Neural cell (in vitro differentiated cells): ENCODE measurements around the gene IFIH1. TPM values are rescaled to one million over a fixed set of nuclear protein-coding genes. Genes with fewer than 3 reads are reported as not detected.

Source experiments
- H2AFZ ChIP-seq: fragments of 200-600, 300-800 bp; sonication (generic), shearing (Covaris generic); 2 replicates; pipeline ENCODE4 v1.6.0; 2014; ENCODE audit warnings: low read depth, mild to moderate bottlenecking, antibody characterized with exemption, low read length, moderate library complexity
- H3F3A ChIP-seq: fragments of 200-600 bp; shearing (Covaris generic); 2 replicates; pipeline ENCODE4 v1.6.1; 2016; ENCODE audit warnings: mild to moderate bottlenecking, moderate library complexity, mixed read lengths, antibody characterized with exemption, low read length; ENCODE audit not compliant: insufficient read depth, poor library complexity, severe bottlenecking
- H3K27ac ChIP-seq: fragments of 200-600, 300-800 bp; sonication (generic), shearing (Covaris generic); 2 replicates; pipeline ENCODE4 v1.5.1; 2014; ENCODE audit warnings: mild to moderate bottlenecking, low read length, moderate library complexity
- H3K27me3 ChIP-seq: fragments of 300-800, 200-600 bp; sonication (generic), shearing (Covaris generic); 2 replicates; pipeline ENCODE4 v1.6.0; 2014; ENCODE audit warnings: mild to moderate bottlenecking, low read depth, low read length, moderate library complexity; ENCODE audit not compliant: insufficient read depth
- H3K36me3 ChIP-seq: fragments of 300-800, 200-600 bp; sonication (generic), shearing (Covaris generic); 2 replicates; pipeline ENCODE4 v1.5.1; 2014; ENCODE audit warnings: mild to moderate bottlenecking, antibody characterized with exemption, low read length, moderate library complexity; ENCODE audit not compliant: insufficient read depth
- H3K4me2 ChIP-seq: fragments of 300-800, 200-600 bp; sonication (generic), shearing (Covaris generic); 2 replicates; pipeline ENCODE4 v1.6.0; 2014; ENCODE audit warnings: mild to moderate bottlenecking, low read length
- H3K4me3 ChIP-seq: fragments of 300-800, 200-600 bp; sonication (generic), shearing (Covaris generic); 2 replicates; pipeline ENCODE4 v1.5.1; 2014; ENCODE audit warnings: mild to moderate bottlenecking, low read length, moderate library complexity
- H3K79me2 ChIP-seq: fragments of 200-600 bp; shearing (Covaris generic); replicated peaks from 2 replicates; pipeline ENCODE4 v1.6.0; 2014; ENCODE audit warnings: mild to moderate bottlenecking, low read length, moderate library complexity; ENCODE audit not compliant: insufficient read depth
- H3K9ac ChIP-seq: fragments of 300-800, 200-600 bp; sonication (generic), shearing (Covaris generic); 2 replicates; pipeline ENCODE4 v1.6.1; 2016; ENCODE audit warnings: mild to moderate bottlenecking, low read length, mixed read lengths
- H3K9me2 ChIP-seq: fragments of 200-600 bp; shearing (Covaris generic); 2 replicates; pipeline ENCODE4 v1.6.1; 2016; ENCODE audit warnings: mild to moderate bottlenecking, low read length, mixed read lengths; ENCODE audit not compliant: insufficient read depth
- H3K9me3 ChIP-seq: fragments of 200-600, 300-800 bp; sonication (generic), shearing (Covaris generic); 2 replicates; pipeline ENCODE4 v1.6.1; 2016; ENCODE audit warnings: mild to moderate bottlenecking, mixed run types, low read length, moderate library complexity, mixed read lengths
- H4K20me1 ChIP-seq: fragments of 200-600 bp; shearing (Covaris generic); 2 replicates; pipeline ENCODE4 v1.6.1; 2016; ENCODE audit warnings: mild to moderate bottlenecking, mixed run types; ENCODE audit not compliant: insufficient read depth
- EP300 ChIP-seq: fragments of 450-650 bp; conservative IDR thresholded peaks from 2 replicates; pipeline ENCODE4 v1.6.1; 2014; ENCODE audit warnings: antibody characterized with exemption, mild to moderate bottlenecking, moderate library complexity; ENCODE audit not compliant: poor library complexity, severe bottlenecking
- EZH2 ChIP-seq: fragments of 200-600, 300-800 bp; shearing (Covaris generic), sonication (generic); IDR thresholded peaks from 2 replicates; pipeline ENCODE4 v1.6.1; 2014; ENCODE audit warnings: antibody characterized with exemption, low read length, borderline replicate concordance, mild to moderate bottlenecking; ENCODE audit not compliant: insufficient read depth, poor library complexity, severe bottlenecking
- MXI1 ChIP-seq: fragments of 450-650 bp; conservative IDR thresholded peaks from 2 replicates; pipeline ENCODE4 v1.6.1; 2014; ENCODE audit warnings: antibody characterized with exemption, mild to moderate bottlenecking; ENCODE audit not compliant: poor library complexity, severe bottlenecking
- POLR2AphosphoS5 ChIP-seq: IDR thresholded peaks from 2 replicates; pipeline ENCODE4 v1.6.1; 2012
- RAD21 ChIP-seq: fragments of 450-650 bp; conservative IDR thresholded peaks from 2 replicates; pipeline ENCODE4 v1.6.1; 2014; ENCODE audit warnings: antibody characterized with exemption, mild to moderate bottlenecking, moderate library complexity
- SMC3 ChIP-seq: fragments of 450-650 bp; conservative IDR thresholded peaks from 2 replicates; pipeline ENCODE4 v1.6.1; 2014; ENCODE audit warnings: antibody characterized with exemption, mild to moderate bottlenecking, moderate library complexity; ENCODE audit not compliant: poor library complexity
- TAF1 ChIP-seq: IDR thresholded peaks from 2 replicates; pipeline ENCODE4 v1.6.1; 2012; ENCODE audit warnings: low read depth
- polyA plus RNA-seq: library from polyadenylated mRNA; depleted of rRNA; stranded (reverse); fragments of >200 nt; gene quantifications from 2 replicates; pipeline ENCODE4 v1.2.3, GENCODE V29; 2014
- TF ChIP-seq, protein P1 (sequence below): fragments of 450-650 bp; IDR thresholded peaks from 2 replicates; pipeline ENCODE4 v1.5.1; 2014; ENCODE audit warnings: antibody characterized with exemption, mild to moderate bottlenecking, moderate library complexity; ENCODE audit not compliant: poor library complexity, severe bottlenecking
- TF ChIP-seq, protein P2 (sequence below): IDR thresholded peaks from 2 replicates; pipeline ENCODE4 v1.6.1; 2012; ENCODE audit warnings: borderline replicate concordance

IFIH1 gene
- polyA plus RNA-seq, 1 donor from 2014 or later, result not detected

DNA sequence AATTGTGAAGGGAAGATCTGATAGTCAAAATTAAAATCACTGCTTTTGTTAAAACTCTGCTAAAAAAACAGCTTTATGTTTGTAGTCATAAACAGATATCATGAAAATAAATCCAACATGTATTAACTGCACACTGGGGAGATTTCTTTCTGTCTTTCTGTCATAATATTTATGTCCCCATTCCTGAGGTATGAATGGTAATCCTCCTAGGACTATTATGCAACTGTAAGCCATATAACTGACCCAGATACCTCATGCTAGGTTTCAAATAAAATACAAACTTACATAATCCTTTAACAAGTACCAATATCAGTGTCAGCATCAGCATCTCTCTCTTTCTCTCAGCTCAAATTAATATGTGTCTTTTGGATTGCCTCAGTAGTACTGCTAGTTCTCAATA is 18.2 kb downstream of the IFIH1 start:
- H3K9me2 ChIP-seq, result no peaks in the 10 kb centered on the region
- no peaks in the 10 kb centered on the region for H3K36me3 ChIP-seq
- no peak overlapping the region for H3K9ac ChIP-seq
- H2AFZ ChIP-seq, result no peak overlapping the region
- H3F3A ChIP-seq, result no peaks in the 10 kb centered on the region
- no peaks in the 10 kb centered on the region for H3K79me2 ChIP-seq
- H3K27me3 ChIP-seq, result no peaks in the 10 kb centered on the region
- H3K27ac ChIP-seq, result no peak overlapping the region
- no peak overlapping the region for H3K4me3 ChIP-seq
- no peaks in the 10 kb centered on the region for H3K9me3 ChIP-seq
- TF ChIP-seq SMC3 (no peak), EP300 (no peak), TAF1 (no peak), EZH2 (no peak), MXI1 (no peak), POLR2AphosphoS5 (no peak), RAD21 (no peak)
- TF ChIP-seq, protein P1, sequence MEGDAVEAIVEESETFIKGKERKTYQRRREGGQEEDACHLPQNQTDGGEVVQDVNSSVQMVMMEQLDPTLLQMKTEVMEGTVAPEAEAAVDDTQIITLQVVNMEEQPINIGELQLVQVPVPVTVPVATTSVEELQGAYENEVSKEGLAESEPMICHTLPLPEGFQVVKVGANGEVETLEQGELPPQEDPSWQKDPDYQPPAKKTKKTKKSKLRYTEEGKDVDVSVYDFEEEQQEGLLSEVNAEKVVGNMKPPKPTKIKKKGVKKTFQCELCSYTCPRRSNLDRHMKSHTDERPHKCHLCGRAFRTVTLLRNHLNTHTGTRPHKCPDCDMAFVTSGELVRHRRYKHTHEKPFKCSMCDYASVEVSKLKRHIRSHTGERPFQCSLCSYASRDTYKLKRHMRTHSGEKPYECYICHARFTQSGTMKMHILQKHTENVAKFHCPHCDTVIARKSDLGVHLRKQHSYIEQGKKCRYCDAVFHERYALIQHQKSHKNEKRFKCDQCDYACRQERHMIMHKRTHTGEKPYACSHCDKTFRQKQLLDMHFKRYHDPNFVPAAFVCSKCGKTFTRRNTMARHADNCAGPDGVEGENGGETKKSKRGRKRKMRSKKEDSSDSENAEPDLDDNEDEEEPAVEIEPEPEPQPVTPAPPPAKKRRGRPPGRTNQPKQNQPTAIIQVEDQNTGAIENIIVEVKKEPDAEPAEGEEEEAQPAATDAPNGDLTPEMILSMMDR, result no peak
- TF ChIP-seq, protein P2, sequence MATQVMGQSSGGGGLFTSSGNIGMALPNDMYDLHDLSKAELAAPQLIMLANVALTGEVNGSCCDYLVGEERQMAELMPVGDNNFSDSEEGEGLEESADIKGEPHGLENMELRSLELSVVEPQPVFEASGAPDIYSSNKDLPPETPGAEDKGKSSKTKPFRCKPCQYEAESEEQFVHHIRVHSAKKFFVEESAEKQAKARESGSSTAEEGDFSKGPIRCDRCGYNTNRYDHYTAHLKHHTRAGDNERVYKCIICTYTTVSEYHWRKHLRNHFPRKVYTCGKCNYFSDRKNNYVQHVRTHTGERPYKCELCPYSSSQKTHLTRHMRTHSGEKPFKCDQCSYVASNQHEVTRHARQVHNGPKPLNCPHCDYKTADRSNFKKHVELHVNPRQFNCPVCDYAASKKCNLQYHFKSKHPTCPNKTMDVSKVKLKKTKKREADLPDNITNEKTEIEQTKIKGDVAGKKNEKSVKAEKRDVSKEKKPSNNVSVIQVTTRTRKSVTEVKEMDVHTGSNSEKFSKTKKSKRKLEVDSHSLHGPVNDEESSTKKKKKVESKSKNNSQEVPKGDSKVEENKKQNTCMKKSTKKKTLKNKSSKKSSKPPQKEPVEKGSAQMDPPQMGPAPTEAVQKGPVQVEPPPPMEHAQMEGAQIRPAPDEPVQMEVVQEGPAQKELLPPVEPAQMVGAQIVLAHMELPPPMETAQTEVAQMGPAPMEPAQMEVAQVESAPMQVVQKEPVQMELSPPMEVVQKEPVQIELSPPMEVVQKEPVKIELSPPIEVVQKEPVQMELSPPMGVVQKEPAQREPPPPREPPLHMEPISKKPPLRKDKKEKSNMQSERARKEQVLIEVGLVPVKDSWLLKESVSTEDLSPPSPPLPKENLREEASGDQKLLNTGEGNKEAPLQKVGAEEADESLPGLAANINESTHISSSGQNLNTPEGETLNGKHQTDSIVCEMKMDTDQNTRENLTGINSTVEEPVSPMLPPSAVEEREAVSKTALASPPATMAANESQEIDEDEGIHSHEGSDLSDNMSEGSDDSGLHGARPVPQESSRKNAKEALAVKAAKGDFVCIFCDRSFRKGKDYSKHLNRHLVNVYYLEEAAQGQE, result no peak
- H3K4me2 ChIP-seq, result no peak overlapping the region
- no peaks in the 10 kb centered on the region for H4K20me1 ChIP-seq

DNA sequence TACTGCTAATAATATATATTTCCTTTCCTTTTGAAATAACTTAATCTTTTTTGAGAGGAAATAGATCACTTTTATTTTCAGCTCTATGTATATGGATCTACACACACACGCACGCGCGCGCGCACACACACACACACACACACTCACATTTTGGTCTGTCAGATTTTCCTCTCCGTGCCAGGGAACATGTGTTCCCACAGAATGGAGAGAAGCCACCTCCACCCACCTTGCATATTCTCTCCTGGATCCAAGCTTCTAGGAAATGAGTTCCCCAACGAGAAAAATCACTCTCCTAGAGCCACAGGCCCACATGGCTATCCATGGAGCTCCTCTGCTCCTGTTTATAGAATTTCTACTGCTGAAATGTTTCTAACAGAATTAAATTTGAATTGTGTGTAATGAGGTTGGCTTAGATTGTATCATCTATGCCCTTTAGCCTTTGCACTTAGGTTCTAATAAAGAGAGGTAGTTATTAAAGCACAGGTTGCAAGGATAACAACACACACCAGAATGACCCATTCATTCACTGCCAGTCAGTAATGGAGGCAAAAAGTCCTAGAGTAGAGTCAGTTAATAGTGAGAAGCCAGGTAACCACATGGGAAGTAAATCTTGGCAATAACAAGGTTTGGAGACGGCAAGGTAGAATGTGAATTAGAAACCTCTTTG is 19.7 kb downstream of the IFIH1 start:
- TF ChIP-seq SMC3, result no peak
- TF ChIP-seq, protein P2, result no peak
- TF ChIP-seq TAF1, result no peak
- TF ChIP-seq EP300, result no peak
- TF ChIP-seq MXI1, result no peak
- TF ChIP-seq RAD21, result no peak
- TF ChIP-seq EZH2, result no peak
- TF ChIP-seq POLR2AphosphoS5, result no peak
- TF ChIP-seq, protein P1, result no peak
- no peak overlapping the region for H3K4me3 ChIP-seq
- no peak overlapping the region for H3K9ac ChIP-seq
- H3K27me3 ChIP-seq, result no peaks in the 10 kb centered on the region
- H3K9me3 ChIP-seq, result no peaks in the 10 kb centered on the region
- no peaks in the 10 kb centered on the region for H4K20me1 ChIP-seq
- no peak overlapping the region for H2AFZ ChIP-seq
- H3K4me2 ChIP-seq, result no peak overlapping the region
- no peaks in the 10 kb centered on the region for H3K79me2 ChIP-seq
- no peak overlapping the region for H3K27ac ChIP-seq
- no peaks in the 10 kb centered on the region for H3K36me3 ChIP-seq
- H3F3A ChIP-seq, result no peaks in the 10 kb centered on the region
- no peaks in the 10 kb centered on the region for H3K9me2 ChIP-seq
